ENCODE results near the gene SIGLEC8.
"Not testable (repeated sequence)": the region's sequence is repeated elsewhere in the genome, so short reads cannot be mapped to it uniquely, and the experiment has no call there.

The SIGLEC8 gene

GRCh38 chr19:51433043-51433442 is 25.2 kb downstream of the SIGLEC8 start:
- no peak for TF ChIP-seq CTCF (IDR thresholded peaks at IDR 0.05; ENCODE audit: low read depth, low read length)
- DNase-seq (ENCODE audit: low read depth in 2 of 2): no peak
- no peak overlapping the region for H3K4me3 ChIP-seq (replicated peaks in 1 of 2; ENCODE audit: low read depth in 2 of 2, low read length in 2 of 2)

GRCh38 chr19:51431124-51431523 is 27.1 kb downstream of the SIGLEC8 start:
- TF ChIP-seq CTCF (IDR thresholded peaks at IDR 0.05; ENCODE audit: low read depth, low read length): no peak
- no peak for DNase-seq (ENCODE audit: low read depth in 2 of 2)
- H3K4me3 ChIP-seq (replicated peaks in 1 of 2; ENCODE audit: low read depth in 2 of 2, low read length in 2 of 2): no peak overlapping the region

DNA sequence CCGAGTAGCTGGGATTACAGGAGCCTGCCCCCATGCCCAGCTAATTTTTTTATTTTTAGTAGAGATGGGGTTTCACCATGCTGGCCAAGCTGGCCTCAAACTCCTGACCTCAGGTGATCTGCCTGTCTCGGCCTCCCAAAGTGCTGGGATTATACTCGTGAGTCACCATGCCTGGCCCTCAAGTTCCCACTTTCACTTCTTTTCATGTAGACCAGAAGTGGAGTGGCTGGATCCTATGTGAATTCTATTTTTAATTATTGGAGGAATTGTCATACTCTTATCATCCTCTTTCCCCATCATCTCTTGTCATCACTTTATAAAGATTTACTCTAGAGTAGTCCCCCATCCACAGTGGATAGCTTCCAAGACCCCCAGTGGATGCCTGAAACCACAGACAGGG is 28.0 kb downstream of the SIGLEC8 start:
- no peak overlapping the region for H3K4me3 ChIP-seq (replicated peaks in 1 of 2; ENCODE audit: low read depth in 2 of 2, low read length in 2 of 2)
- no peak for TF ChIP-seq CTCF (IDR thresholded peaks at IDR 0.05; ENCODE audit: low read depth, low read length)
- no peak for DNase-seq (ENCODE audit: low read depth in 2 of 2)

DNA sequence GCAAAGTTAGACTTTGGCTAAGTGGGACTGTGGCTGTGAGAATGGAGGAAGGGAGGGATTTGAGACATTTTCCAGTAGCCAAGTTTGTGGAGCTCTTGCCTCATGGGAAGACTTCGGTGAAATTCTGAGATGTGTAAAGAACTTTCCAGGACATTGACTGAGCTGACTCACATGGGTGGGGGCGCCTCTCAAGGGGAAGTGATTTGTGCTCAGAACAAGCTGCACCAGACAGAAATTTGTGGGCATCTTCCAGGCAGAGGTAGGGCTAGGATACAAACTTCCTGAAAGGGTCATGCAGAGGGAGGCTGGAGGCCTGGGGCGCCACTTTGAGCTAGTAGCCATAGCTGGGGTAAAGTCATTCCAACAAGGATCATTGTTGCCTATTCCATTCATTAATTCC is 31.1 kb downstream of the SIGLEC8 start:
- no peak for TF ChIP-seq CTCF (IDR thresholded peaks at IDR 0.05; ENCODE audit: low read depth, low read length)
- DNase-seq (ENCODE audit: low read depth in 2 of 2): peak in 1 of 2 donors; percentile 13
- no peak overlapping the region for H3K4me3 ChIP-seq (replicated peaks in 1 of 2; ENCODE audit: low read depth in 2 of 2, low read length in 2 of 2)

DNA sequence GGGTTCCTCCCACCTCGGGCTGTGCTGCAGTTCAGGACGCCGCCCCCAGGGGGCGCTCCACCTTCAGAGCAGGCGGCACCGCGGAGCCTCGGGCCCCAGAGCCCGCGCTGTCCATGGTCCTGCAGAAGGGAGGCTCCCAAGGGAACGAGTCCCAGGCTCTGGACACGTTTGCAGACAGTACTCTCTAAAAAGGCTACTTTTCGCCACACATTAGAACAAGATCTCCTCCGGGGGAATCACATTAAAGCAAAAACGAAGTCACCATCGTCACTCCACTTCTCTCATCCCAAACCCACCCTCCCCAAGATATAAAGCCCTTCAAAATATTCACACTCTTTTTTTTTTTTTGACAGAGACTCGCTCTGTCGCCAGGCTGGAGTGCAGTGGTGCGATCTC is 36.2 kb downstream of the SIGLEC8 start:
- no peak overlapping the region for H3K4me3 ChIP-seq (replicated peaks in 1 of 2; ENCODE audit: low read depth in 2 of 2, low read length in 2 of 2)
- peak; percentile 74 to 80 for DNase-seq (ENCODE audit: low read depth in 2 of 2)
- peak; percentile 100 for TF ChIP-seq CTCF (IDR thresholded peaks at IDR 0.05; ENCODE audit: low read depth, low read length)

DNA sequence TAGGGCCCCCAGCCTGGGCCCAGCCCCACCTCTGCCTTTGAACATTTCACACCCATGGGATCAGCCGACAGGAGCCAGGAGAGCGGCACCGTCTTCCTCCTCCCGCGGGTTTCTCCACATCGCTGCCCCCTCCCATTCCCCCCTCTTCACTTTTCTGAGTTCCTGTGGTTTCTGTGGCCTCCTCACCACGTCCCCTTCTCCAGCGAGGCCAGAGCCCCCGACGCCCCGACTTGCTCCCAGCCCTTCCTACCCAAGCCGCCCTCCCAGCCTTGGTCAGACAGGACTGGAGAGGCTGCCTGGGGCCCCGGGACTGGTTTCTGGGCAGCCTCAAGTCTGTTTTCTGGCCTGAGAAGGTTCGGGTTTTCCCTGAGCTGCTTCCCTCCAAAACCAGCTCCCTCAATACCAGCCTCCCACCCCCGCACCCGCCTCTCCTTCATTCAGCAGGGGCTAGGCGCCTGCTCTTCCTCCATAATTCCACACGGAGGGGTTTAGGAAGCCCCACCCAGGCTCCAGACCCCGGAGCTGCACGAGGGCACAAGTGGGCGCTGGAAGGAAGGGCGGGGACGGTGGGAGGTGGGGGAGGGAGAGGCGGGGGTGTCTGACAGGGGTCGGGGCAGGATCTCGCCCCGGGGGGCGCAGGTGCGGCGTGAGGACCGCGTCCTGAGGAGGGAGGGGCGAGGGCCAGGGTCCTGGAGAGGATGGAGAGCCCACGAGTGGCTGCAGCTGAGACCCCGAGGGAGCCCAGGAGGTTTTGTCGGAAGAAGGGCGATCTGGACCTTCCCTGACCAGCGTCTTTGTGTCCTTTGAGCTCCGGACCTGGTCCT is 36.8 kb downstream of the SIGLEC8 start:
- no peak for TF ChIP-seq CTCF (IDR thresholded peaks at IDR 0.05; ENCODE audit: low read depth, low read length)
- no peak for DNase-seq (ENCODE audit: low read depth in 2 of 2)
- no peak overlapping the region for H3K4me3 ChIP-seq (replicated peaks in 1 of 2; ENCODE audit: low read depth in 2 of 2, low read length in 2 of 2)

DNA sequence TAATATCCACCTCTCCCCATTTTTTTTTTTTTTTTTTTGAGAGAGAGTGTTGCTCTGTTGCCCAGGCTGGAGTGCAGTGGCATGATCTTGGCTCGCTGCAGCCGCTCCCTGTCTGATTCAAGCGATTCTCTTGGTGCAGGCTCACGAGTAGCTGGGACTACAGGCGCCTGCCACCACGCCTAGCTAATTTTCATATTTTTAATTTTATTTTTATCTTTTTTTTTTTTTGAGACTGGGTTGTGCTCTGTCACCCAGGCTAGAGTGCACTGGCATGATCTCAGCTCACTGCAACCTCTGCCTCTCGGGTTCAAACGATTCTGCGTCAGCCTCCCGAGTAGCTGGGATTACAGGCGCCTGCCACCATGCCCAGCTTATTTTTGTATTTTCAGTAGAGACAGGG is 37.7 kb downstream of the SIGLEC8 start:
- DNase-seq (ENCODE audit: low read depth in 2 of 2): not testable (repeated sequence)

More for the DNA sequence above, 37.7 kb downstream of the SIGLEC8 start:
- not testable (repeated sequence) for H3K4me3 ChIP-seq (replicated peaks in 1 of 2; ENCODE audit: low read depth in 2 of 2, low read length in 2 of 2)
